Ishikawa (cell line): Measurements from ENCODE around the gene SULT1A1.

Experiments used
- CEBPB ChIP-seq: IDR thresholded peaks from 2 replicates; pipeline ENCODE4 v1.6.1; 2012
- CREB1 ChIP-seq: IDR thresholded peaks from 2 replicates; pipeline ENCODE4 v1.6.1; 2012; ENCODE audit warnings: low read depth
- EGR1 ChIP-seq: IDR thresholded peaks from 2 replicates; pipeline ENCODE4 v1.6.1; 2012
- EP300 ChIP-seq: IDR thresholded peaks from 2 replicates; pipeline ENCODE4 v1.6.1; 2012; ENCODE audit warnings: borderline replicate concordance
- FOXM1 ChIP-seq: IDR thresholded peaks from 2 replicates; pipeline ENCODE4 v1.6.1; 2012; ENCODE audit warnings: low read depth, borderline replicate concordance
- MAX ChIP-seq: IDR thresholded peaks from 2 replicates; pipeline ENCODE4 v1.6.1; 2012
- NFIC ChIP-seq: IDR thresholded peaks from 2 replicates; pipeline ENCODE4 v1.6.1; 2012
- RAD21 ChIP-seq: IDR thresholded peaks from 2 replicates; pipeline ENCODE4 v1.6.1; 2012; ENCODE audit warnings: low read depth
- TAF1 ChIP-seq: IDR thresholded peaks from 2 replicates; pipeline ENCODE4 v1.6.1; 2012; ENCODE audit warnings: low read depth, mild to moderate bottlenecking
- TCF12 ChIP-seq: IDR thresholded peaks from 2 replicates; pipeline ENCODE4 v1.6.1; 2012; ENCODE audit warnings: low read depth
- TEAD4 ChIP-seq: IDR thresholded peaks from 2 replicates; pipeline ENCODE4 v1.6.1; 2012
- USF1 ChIP-seq: IDR thresholded peaks from 2 replicates; pipeline ENCODE4 v1.6.1; 2012
- YY1 ChIP-seq: IDR thresholded peaks from 2 replicates; pipeline ENCODE4 v1.6.1; 2012; ENCODE audit warnings: low read depth
- ZBTB7A ChIP-seq: IDR thresholded peaks from 2 replicates; pipeline ENCODE4 v1.6.1; 2012; ENCODE audit warnings: low read depth
- TF ChIP-seq, protein P1 (sequence below): IDR thresholded peaks from 2 replicates; pipeline ENCODE4 v1.6.1; 2012; ENCODE audit warnings: low read depth, mild to moderate bottlenecking

Gene SULT1A1

DNA sequence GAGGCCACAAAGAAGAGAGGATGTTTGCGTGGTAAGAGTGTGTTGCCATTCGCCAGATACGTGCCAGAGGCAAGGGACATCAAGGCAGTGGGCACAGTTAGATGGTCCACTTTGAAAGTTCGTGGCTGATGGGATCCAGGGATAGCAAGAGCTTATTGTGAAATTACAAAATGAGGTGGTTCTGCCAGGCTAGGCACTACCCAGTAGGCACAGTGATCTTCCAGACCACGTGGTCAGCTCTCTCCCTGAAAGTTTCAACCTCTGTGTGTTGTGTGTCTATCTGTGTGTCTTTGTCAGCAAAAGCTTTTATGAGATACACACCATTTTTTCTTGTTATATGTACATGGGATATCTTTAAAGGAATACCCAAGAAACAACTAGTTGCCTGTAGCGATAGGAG is 46.6 kb downstream of the SULT1A1 start:
- no peak for TF ChIP-seq CREB1
- TF ChIP-seq TAF1 = no peak
- no peak for TF ChIP-seq ZBTB7A
- TF ChIP-seq, protein P1, sequence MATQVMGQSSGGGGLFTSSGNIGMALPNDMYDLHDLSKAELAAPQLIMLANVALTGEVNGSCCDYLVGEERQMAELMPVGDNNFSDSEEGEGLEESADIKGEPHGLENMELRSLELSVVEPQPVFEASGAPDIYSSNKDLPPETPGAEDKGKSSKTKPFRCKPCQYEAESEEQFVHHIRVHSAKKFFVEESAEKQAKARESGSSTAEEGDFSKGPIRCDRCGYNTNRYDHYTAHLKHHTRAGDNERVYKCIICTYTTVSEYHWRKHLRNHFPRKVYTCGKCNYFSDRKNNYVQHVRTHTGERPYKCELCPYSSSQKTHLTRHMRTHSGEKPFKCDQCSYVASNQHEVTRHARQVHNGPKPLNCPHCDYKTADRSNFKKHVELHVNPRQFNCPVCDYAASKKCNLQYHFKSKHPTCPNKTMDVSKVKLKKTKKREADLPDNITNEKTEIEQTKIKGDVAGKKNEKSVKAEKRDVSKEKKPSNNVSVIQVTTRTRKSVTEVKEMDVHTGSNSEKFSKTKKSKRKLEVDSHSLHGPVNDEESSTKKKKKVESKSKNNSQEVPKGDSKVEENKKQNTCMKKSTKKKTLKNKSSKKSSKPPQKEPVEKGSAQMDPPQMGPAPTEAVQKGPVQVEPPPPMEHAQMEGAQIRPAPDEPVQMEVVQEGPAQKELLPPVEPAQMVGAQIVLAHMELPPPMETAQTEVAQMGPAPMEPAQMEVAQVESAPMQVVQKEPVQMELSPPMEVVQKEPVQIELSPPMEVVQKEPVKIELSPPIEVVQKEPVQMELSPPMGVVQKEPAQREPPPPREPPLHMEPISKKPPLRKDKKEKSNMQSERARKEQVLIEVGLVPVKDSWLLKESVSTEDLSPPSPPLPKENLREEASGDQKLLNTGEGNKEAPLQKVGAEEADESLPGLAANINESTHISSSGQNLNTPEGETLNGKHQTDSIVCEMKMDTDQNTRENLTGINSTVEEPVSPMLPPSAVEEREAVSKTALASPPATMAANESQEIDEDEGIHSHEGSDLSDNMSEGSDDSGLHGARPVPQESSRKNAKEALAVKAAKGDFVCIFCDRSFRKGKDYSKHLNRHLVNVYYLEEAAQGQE = no peak
- TF ChIP-seq CEBPB = no peak
- no peak for TF ChIP-seq FOXM1
- no peak for TF ChIP-seq YY1
- TF ChIP-seq RAD21 = no peak
- no peak for TF ChIP-seq MAX

DNA sequence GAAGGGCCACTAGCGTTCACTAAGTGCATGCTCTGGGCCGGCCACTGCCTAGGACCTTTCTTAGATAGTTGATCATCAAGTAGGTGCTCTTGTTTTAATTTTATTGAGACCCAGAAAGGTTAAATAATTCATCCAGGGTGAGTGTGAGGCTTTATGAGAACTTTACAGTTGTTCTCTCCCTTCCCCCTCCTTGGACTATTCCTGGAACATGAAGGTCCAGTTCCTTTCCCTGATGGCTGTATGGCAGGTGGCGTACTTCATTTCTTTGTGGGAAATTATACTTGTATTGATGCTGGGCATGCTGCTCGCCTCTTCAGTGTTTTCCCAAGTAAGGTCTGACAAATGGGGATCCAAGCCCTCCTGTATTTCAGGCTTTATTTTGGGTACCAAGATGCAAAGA is 47.6 kb downstream of the SULT1A1 start:
- TF ChIP-seq TCF12 (no peak), YY1 (no peak)

GRCh38 chr16:28561557-28562187 is 48.2 kb downstream of the SULT1A1 start:
- no peak for TF ChIP-seq EP300

GRCh38 chr16:28558456-28558855 is 51.4 kb downstream of the SULT1A1 start:
- TF ChIP-seq CEBPB (no peak), CREB1 (no peak), MAX (no peak), EGR1 (no peak), RAD21 (no peak), FOXM1 (no peak), USF1 (no peak), NFIC (no peak), EP300 (no peak), TEAD4 (no peak), ZBTB7A (no peak), TCF12 (no peak), TAF1 (no peak), YY1 (no peak)
- TF ChIP-seq, protein P1 = no peak

DNA sequence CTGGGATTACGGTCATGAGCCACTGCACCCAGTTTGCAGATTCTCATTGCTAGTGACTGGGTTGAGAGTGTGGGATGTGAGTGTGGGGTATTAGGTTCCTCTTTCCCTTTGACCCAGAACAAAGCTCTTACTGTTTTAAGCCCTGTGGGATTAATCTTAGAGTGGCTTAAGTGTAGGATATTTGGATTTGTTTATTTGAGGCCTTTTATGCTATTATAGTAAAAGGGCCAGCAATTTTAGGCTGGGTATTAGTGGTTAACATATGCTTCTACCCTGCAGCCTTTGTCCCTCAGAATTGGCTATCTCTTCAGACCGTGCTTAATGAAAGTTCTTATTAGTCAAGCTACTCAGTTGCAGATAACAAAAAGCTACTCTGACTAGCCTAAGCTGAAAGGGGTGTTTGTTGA is 52.9 kb downstream of the SULT1A1 start:
- TF ChIP-seq NFIC (no peak), MAX (no peak), TEAD4 (no peak), TAF1 (no peak), ZBTB7A (no peak), CEBPB (no peak)

DNA sequence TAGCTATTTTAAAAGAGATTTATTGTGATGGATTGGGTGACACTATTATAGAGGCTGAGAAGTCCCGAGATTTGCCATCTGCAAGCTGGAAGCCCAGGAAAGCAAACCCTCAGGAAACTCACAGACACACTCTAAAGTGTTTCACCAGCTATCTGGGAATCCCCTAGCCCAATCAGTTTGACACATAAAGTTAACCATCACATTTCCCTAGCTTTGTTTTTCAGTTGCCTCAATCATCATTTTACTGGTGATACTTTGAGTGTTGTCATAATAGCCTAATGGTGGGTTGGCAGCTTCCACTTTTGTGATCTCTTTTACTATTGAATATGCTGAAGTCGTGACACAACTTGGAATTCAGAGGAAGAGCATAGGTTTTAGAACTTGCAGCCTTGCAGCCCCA is 54.3 kb downstream of the SULT1A1 start:
- TF ChIP-seq EP300 (no peak), YY1 (no peak), MAX (no peak), ZBTB7A (no peak), TAF1 (no peak), RAD21 (no peak), NFIC (no peak), CEBPB (no peak), USF1 (no peak)
- TF ChIP-seq, protein P1 = no peak
